ENCODE results near the gene ARAP2. TPM values are rescaled to one million over a fixed set of nuclear protein-coding genes. Genes with fewer than 3 reads are reported as not detected.

Gene ARAP2
- total RNA-seq, 2 experiments from 2014 or later: 35.8 to 49.7 TPM

DNA sequence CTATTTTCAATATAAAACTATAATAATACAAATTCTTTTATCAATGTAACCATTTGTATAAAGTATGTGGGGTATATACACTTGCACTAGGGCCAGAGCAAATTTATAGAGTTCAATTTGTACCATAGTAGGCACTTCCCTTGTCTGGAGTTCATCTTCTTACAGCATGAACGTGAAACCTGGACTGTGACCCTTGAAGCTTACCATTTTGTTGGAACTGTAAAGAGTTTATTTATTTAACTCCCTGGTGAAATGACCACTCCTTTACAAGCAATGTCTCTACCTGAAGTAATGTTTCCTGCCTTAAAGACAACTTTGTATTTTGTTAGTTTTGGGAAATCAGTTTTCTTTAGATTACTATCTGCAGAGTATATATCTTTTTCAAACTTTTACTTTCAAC lies 188.2 kb downstream of the ARAP2 start:
- no peak overlapping the region for H3K4me3 Mint-ChIP-seq
- no peaks in the 10 kb centered on the region for H3K36me3 Mint-ChIP-seq (ENCODE audit: low read depth)
- ChIA-PET CTCF (no interaction called here), POLR2A (no interaction called here)
- no peak overlapping the region for H3K27ac Mint-ChIP-seq
- no peak for DNase-seq
- H3K27me3 Mint-ChIP-seq: no peaks in the 10 kb centered on the region
- H3K9me3 Mint-ChIP-seq: no peaks in the 10 kb centered on the region
- no peaks in the 10 kb centered on the region for H3K4me1 Mint-ChIP-seq

DNA sequence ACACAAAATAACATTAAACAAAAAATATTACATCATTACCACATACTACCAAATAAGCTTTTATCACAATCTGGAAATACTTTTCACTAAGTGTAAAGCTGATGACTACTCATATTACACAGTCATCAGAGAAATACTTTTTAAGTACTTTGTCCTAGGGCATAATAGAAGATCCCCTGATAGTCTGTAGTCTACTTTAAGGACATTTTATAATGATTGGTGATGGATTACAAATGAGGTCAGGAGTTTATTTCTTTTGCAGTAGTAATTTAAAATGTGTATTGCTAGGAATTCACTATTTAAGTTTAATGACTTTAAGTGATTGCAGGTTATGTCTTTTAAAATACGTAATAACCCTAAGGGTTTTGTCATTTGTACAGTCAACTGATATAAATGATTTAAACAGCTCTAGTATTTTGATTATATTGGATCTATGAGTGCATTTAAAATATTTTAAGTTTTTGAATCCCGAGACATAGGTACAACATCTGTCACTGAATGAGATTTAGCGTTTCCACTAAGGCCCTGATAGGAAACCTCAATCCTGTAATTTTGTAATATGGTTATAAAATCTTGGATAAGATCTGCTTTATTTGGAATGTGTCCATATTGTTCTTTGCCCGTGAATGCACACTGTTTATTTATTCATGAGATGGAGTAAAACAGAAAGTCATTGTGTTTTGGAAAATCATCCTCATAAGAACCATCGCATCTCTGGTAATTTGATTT lies 189.5 kb downstream of the ARAP2 start:
- no peaks in the 10 kb centered on the region for H3K9me3 Mint-ChIP-seq
- no peak overlapping the region for H3K4me3 Mint-ChIP-seq
- no peaks in the 10 kb centered on the region for H3K4me1 Mint-ChIP-seq
- no peak overlapping the region for H3K27ac Mint-ChIP-seq
- CTCF ChIA-PET: no interaction called here
- POLR2A ChIA-PET: no interaction called here
- no peaks in the 10 kb centered on the region for H3K27me3 Mint-ChIP-seq
- H3K36me3 Mint-ChIP-seq (ENCODE audit: low read depth): no peaks in the 10 kb centered on the region
- no peak for DNase-seq

DNA sequence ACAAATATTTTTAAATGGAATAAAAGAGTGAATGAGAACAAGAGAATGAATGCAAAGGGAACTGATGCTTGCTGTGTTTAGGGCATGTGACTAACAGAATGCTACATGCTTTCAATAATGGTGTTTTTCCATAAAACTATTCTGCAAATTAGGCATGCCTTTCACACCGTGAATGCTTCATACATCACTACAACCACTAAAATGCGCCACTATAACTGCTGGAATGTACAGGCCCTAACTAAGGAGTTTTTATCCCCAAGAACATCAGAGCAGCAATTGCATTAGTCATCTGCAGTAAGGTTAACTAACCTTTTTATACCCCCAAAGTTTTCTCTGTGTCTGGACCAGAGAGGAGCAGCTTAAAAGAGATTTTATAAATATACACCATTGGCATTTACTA lies 190.4 kb downstream of the ARAP2 start:
- ChIA-PET CTCF (no interaction called here), POLR2A (no interaction called here)
- DNase-seq: no peak
- no peak overlapping the region for H3K4me3 Mint-ChIP-seq
- H3K36me3 Mint-ChIP-seq (ENCODE audit: low read depth): no peaks in the 10 kb centered on the region
- no peaks in the 10 kb centered on the region for H3K9me3 Mint-ChIP-seq
- H3K4me1 Mint-ChIP-seq: no peaks in the 10 kb centered on the region
- no peaks in the 10 kb centered on the region for H3K27me3 Mint-ChIP-seq
- no peak overlapping the region for H3K27ac Mint-ChIP-seq

DNA sequence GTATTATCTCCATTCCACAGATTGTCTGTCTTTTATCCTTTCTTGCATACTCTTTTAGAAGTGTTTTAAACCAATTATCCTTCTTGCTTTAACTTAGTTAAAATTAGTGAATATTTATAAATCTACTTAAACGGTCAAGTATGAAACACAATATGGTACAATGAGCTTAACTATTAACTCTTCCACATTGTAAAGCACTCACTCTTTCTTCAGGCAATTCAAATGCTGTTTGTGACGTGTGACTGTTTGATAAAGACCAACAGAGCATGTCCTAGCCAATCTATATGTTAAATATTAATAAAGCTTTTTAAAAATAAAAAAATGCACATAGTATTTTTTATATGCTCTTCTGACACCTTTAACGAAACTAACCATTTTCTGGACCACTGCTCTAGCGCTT lies 192.7 kb downstream of the ARAP2 start:
- no peak for DNase-seq
- Mint-ChIP-seq H3K9me3 (no peaks in the 10 kb centered on the region), H3K36me3 (ENCODE audit: low read depth) (no peaks in the 10 kb centered on the region), H3K4me3 (no peak overlapping the region), H3K4me1 (no peaks in the 10 kb centered on the region), H3K27ac (no peak overlapping the region), H3K27me3 (no peaks in the 10 kb centered on the region)
- ChIA-PET CTCF (no interaction called here), POLR2A (no interaction called here)

DNA sequence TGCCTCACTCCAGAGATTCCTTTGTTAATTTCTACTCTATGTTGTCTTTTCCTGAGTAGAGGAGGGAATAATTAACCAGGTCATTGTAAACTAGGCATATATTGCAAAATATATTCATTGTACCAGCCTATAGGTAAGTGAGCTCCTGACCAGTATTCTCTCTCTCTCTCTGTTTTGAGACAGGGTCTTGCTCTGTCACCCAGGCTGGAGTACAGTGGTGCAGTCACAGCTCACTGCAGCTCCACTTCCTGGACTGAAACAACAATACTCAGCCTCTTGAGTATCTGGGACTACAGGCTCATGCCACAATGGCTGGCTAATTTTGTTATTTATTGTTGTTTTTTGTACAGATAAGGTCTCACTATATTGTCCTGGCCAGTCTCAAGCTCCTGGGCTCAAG lies 198.3 kb downstream of the ARAP2 start:
- POLR2A ChIA-PET: no interaction called here

DNA sequence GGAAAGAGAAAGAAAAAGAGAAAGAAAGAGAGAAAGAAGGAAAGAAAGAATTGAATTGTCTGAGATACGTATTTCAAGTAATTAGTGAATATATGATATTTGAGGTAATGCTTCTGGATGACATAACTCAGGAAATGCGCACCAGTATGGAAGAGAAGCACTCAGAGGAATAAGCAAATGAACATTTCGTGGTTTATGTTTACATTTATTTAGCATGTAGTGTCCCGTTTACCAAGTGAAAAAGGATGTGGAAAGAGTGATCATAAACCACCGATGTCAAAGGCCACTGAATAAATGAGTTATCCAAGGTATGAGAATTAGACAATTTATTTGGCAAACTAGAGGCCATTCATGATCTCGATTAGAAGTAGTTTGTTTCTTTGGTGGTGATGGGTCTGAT lies 200.4 kb downstream of the ARAP2 start:
- no peak overlapping the region for H3K27ac Mint-ChIP-seq
- H3K9me3 Mint-ChIP-seq: no peaks in the 10 kb centered on the region
- H3K27me3 Mint-ChIP-seq: no peaks in the 10 kb centered on the region
- DNase-seq: no peak
- no peaks in the 10 kb centered on the region for H3K4me1 Mint-ChIP-seq
- H3K36me3 Mint-ChIP-seq (ENCODE audit: low read depth): peaks cover 2% of the 10 kb centered on the region
- ChIA-PET POLR2A (no interaction called here), CTCF (no interaction called here)
- no peak overlapping the region for H3K4me3 Mint-ChIP-seq

More for the DNA sequence above, 198.3 kb downstream of the ARAP2 start:
- Mint-ChIP-seq H3K4me1 (no peaks in the 10 kb centered on the region), H3K36me3 (ENCODE audit: low read depth) (peaks cover 2% of the 10 kb centered on the region), H3K4me3 (no peak overlapping the region), H3K27ac (no peak overlapping the region), H3K27me3 (no peaks in the 10 kb centered on the region), H3K9me3 (no peaks in the 10 kb centered on the region)
- CTCF ChIA-PET: interaction anchor here (0.7 kb wide), 1 partner anchor 77 kb away, joined by 3 read pairs; no protein-coding TSS in a partner anchor
- DNase-seq: no peak

DNA sequence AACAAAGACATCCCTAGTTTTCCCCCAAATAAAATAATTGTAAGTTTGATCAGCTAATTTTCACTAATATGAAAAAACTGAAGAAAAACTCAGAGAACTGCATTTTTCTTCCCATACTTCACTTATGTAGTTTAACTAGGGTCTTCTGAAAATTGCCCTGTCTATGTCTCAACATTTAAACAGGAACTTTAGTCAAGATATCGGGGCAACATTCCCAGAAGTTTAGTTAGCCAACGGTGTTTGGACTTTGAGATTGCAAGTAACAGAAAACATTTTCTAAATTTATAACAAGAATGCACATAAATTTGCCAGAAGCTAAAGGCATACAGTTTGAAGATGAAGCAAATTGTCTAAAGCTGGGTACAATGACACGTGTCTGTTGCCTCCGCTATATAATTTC lies 201.1 kb downstream of the ARAP2 start:
- POLR2A ChIA-PET: no interaction called here
- DNase-seq: no peak
- CTCF ChIA-PET: no interaction called here
- H3K4me3 Mint-ChIP-seq: no peak overlapping the region
- H3K4me1 Mint-ChIP-seq: no peaks in the 10 kb centered on the region
- no peak overlapping the region for H3K27ac Mint-ChIP-seq
- H3K27me3 Mint-ChIP-seq: no peaks in the 10 kb centered on the region
- peaks cover 2% of the 10 kb centered on the region for H3K36me3 Mint-ChIP-seq (ENCODE audit: low read depth)
- H3K9me3 Mint-ChIP-seq: no peaks in the 10 kb centered on the region

DNA sequence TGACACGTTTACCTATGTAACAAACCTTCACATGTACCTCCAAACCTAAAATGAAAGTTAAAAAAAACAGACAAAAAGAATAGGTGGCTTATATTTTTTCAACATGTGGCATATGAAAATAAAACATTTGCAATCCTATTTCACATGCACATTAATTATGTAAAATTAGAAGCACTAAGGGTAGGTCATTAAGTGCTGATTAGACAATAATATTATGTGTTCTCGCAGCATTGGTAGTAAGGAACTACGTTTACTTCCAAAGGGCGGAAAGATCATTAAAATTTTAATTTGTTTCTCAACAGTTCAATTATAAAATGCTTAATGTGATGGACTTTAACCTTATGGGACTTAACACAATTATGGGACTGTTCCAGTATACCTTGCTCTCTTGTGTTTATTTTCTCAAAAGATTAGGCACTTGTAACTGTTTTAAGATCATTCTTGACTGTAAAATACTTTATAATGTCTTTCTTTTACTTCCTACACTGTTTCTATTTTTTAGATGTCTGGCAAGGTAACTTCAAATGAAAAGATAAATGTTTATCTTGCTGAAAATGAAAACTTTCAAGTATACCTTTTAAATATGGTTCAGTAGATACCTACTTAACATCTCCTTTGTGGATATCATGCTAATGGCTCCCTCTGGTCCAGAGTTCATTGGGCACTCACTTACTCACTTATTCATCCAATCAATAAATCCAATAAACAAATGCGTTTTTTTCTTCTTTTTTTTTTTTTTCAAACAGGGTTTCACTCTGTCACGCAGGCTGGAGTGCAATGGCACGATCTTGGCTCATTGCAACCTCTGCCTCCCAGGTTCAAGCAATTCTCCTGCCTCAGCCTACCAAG lies 202.0 kb downstream of the ARAP2 start:
- Mint-ChIP-seq H3K4me1 (no peaks in the 10 kb centered on the region), H3K36me3 (ENCODE audit: low read depth) (peaks cover 2% of the 10 kb centered on the region), H3K9me3 (no peaks in the 10 kb centered on the region), H3K27ac (no peak overlapping the region), H3K27me3 (no peaks in the 10 kb centered on the region), H3K4me3 (no peak overlapping the region)
- CTCF ChIA-PET: no interaction called here
- DNase-seq: no peak
- POLR2A ChIA-PET: no interaction called here

DNA sequence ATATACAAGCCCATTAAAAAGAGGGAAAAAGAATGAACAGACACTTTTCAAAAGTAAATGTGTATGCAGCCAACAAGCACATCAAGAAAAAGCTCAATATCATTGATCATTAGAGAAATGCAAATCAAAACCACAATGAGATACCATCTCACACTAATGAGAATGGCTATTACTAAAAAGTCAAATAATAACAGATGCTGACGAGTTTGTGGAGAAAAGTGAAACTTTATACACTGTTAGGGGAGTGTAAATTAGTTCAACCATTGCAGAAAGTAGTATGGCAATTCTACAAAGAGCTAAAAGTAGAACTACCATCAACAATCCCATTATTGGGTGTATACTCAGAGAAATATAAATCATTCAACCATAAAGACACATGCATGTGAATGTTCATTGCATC lies 203.0 kb downstream of the ARAP2 start:
- CTCF ChIA-PET: no interaction called here
- H3K9me3 Mint-ChIP-seq: no peaks in the 10 kb centered on the region
- H3K36me3 Mint-ChIP-seq (ENCODE audit: low read depth): peaks cover 2% of the 10 kb centered on the region
- H3K27ac Mint-ChIP-seq: no peak overlapping the region
- H3K27me3 Mint-ChIP-seq: no peaks in the 10 kb centered on the region
- H3K4me3 Mint-ChIP-seq: no peak overlapping the region
- no peak for DNase-seq
- POLR2A ChIA-PET: no interaction called here
- H3K4me1 Mint-ChIP-seq: no peaks in the 10 kb centered on the region

DNA sequence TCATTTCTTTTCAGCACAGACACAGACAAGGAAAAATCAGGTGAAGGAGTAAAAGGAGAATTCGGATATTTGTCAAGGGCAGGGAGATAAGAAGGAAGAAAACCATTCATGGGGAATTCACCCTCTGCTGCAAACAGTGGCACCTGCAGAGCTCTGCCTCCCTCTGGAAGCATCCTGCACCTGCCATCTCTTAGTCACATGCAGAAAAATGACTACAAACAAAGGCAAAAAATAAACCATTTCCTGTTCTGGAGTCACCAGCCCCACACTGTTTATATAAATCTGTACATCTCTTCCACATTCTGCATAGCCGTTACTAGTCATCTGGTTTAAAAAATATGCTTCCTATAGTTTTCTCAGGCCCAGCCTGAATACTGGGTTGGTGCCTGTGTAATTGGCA lies 205.3 kb downstream of the ARAP2 start:
- no peak overlapping the region for H3K4me3 Mint-ChIP-seq
- no peak for DNase-seq
- H3K4me1 Mint-ChIP-seq: no peaks in the 10 kb centered on the region
- H3K27ac Mint-ChIP-seq: no peak overlapping the region
- ChIA-PET POLR2A (interaction anchor here (0.7 kb wide), 1 partner anchor 290 kb away, joined by 3 read pairs; no protein-coding TSS in a partner anchor), CTCF (interaction anchor here (0.6 kb wide), 1 partner anchor 390 kb away, joined by 3 read pairs; no protein-coding TSS in a partner anchor)
- no peaks in the 10 kb centered on the region for H3K9me3 Mint-ChIP-seq
- H3K36me3 Mint-ChIP-seq (ENCODE audit: low read depth): peaks cover 2% of the 10 kb centered on the region
- H3K27me3 Mint-ChIP-seq: no peaks in the 10 kb centered on the region

DNA sequence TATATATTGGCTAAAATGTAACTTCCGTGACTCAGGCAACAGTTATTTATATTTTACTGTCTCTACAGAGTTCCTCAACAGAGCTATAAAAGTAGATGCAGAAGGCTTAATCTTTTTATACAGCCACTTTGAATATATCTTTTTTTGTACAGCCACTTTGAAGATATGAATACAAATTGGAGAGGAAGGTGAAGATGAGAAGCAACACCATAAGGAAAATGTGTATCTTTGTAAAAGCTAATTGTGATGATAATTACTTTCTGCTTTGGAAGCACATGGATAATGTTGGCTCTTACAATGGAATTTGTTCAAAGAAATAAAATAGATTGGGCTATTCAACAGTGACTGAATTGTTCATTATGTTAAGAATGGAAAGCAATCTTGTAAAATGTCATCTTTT lies 205.8 kb downstream of the ARAP2 start:
- H3K27me3 Mint-ChIP-seq: no peaks in the 10 kb centered on the region
- H3K4me1 Mint-ChIP-seq: no peaks in the 10 kb centered on the region
- no peak for DNase-seq
- H3K36me3 Mint-ChIP-seq (ENCODE audit: low read depth): peaks cover under 1% of the 10 kb centered on the region
- POLR2A ChIA-PET: interaction anchor here (0.7 kb wide), 1 partner anchor 291 kb away, joined by 3 read pairs; no protein-coding TSS in a partner anchor
- H3K27ac Mint-ChIP-seq: no peak overlapping the region
- H3K4me3 Mint-ChIP-seq: no peak overlapping the region
- CTCF ChIA-PET: interaction anchor here (0.6 kb wide), 1 partner anchor 390 kb away, joined by 3 read pairs; no protein-coding TSS in a partner anchor
- no peaks in the 10 kb centered on the region for H3K9me3 Mint-ChIP-seq

DNA sequence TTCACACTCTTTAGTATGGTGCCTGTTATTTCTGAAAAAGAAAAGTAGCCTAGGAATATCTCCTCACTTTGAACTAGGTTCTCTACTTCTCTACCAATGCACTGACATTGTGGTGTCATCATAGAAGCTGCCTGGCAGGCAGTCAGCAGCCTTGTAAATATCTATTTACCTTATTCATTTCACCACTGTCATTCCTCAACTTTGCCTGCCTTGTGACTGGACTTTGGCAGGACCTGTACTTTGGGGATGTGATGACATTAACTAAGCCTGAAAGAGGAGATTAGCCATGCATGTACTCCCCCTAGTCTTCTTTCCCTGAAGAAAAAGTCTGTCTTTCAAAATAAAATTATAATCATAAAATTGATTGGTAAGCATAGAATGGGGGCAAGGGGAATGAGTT lies 207.2 kb downstream of the ARAP2 start:
- Mint-ChIP-seq H3K4me1 (no peaks in the 10 kb centered on the region), H3K36me3 (ENCODE audit: low read depth) (no peaks in the 10 kb centered on the region), H3K27ac (no peak overlapping the region), H3K27me3 (no peaks in the 10 kb centered on the region), H3K4me3 (no peak overlapping the region), H3K9me3 (peaks cover 5% of the 10 kb centered on the region)
- DNase-seq: no peak
- ChIA-PET POLR2A (no interaction called here), CTCF (no interaction called here)

DNA sequence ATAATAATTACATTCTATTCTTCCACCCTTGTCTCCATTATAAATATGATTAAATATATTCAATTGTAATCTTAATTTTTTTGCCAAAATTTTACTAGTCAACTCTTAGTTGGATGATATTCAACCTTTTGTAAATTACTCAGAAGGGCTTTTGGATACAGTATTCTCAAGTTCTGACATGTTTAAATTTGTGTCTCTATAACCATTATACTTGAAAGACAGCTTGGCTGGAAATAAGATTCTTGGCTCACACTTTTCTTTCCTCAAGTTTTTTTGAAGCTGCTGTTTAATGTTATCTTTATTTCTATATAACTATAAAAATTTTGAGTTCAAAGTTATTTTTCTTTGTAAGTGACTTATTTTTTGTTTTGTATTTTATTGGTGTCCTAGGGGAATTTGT lies 214.4 kb downstream of the ARAP2 start:
- CTCF ChIA-PET: interaction anchor here (0.7 kb wide), 1 partner anchor 19 kb away, joined by 3 read pairs; no protein-coding TSS in a partner anchor

More for the DNA sequence above, 214.4 kb downstream of the ARAP2 start:
- Mint-ChIP-seq H3K4me3 (no peak overlapping the region), H3K36me3 (ENCODE audit: low read depth) (no peaks in the 10 kb centered on the region), H3K4me1 (no peaks in the 10 kb centered on the region), H3K9me3 (peaks cover 5% of the 10 kb centered on the region), H3K27me3 (no peaks in the 10 kb centered on the region), H3K27ac (no peak overlapping the region)
- DNase-seq: no peak
- POLR2A ChIA-PET: no interaction called here

All from activated CD4-positive, alpha-beta T cell treated with anti-CD3 and anti-CD28 coated beads, Interleukin-2, amount 10 ng/mL, durations not matched to agents 7 days and 5 days (primary cell).